ENCODE measurements around the gene C1GALT1.

- TF ChIP-seq GATA2 (IDR thresholded peaks at IDR 0.05; ENCODE audit: low read depth, low read length) (no peak), GATA3 (IDR thresholded peaks at IDR 0.05; ENCODE audit: low read depth, low read length) (no peak)
Measured at GRCh38 chr7:7212612-7213011, 30.3 kb downstream of the C1GALT1 start.
